IPS DF 19.7 (cell line): ENCODE measurements around the gene SLC4A9.
A peak's percentile ranks its signal among the peaks of the same experiment; 100 is the strongest.
"Not testable (repeated sequence)": the region's sequence is repeated elsewhere in the genome, so short reads cannot be mapped to it uniquely, and the experiment has no call there.

ENCODE experiments used
- DNase-seq: peaks from one replicate; pipeline ENCODE4 v3.0.0-alpha.2; 2013; ENCODE audit warnings: low read depth, low spot score

SLC4A9 gene

GRCh38 chr5:140400730-140401361 lies 40.9 kb downstream of the SLC4A9 start:
- DNase-seq = peak; percentile 99

- peak; percentile 100 for DNase-seq
These were observed 41.6 kb downstream of the SLC4A9 start, which contains the start of gene ANKHD1 for GRCh38 chr5:140401362-140402257. ANKHD1 (plus strand) TSS chr5:140401833; CDS start chr5:140401968, 135 bp downstream.

GRCh38 chr5:140402258-140403074 lies 42.5 kb downstream of the SLC4A9 start:
- no peak for DNase-seq

GRCh38 chr5:140403613-140404012 lies 43.6 kb downstream of the SLC4A9 start:
- DNase-seq = no peak

- DNase-seq = no peak
These were observed 48.8 kb downstream of the SLC4A9 start for GRCh38 chr5:140408750-140409241.

- DNase-seq = no peak
These were observed 53.2 kb downstream of the SLC4A9 start for GRCh38 chr5:140413230-140413629.

- no peak for DNase-seq
These were observed 57.2 kb downstream of the SLC4A9 start for GRCh38 chr5:140417235-140417634.

GRCh38 chr5:140418862-140419520 lies 59.0 kb downstream of the SLC4A9 start:
- DNase-seq = no peak

GRCh38 chr5:140420226-140420570 lies 60.2 kb downstream of the SLC4A9 start:
- no peak for DNase-seq

- DNase-seq = no peak
These were observed 60.8 kb downstream of the SLC4A9 start for GRCh38 chr5:140420665-140421361.

GRCh38 chr5:140421375-140421774 lies 61.4 kb downstream of the SLC4A9 start:
- not testable (repeated sequence) for DNase-seq

GRCh38 chr5:140423609-140424008 lies 63.6 kb downstream of the SLC4A9 start:
- no peak for DNase-seq

GRCh38 chr5:140424135-140424534 lies 64.1 kb downstream of the SLC4A9 start:
- DNase-seq = no peak
